Activated T-cell treated with anti-CD3 and anti-CD28 coated beads, Interleukin-2, amount 50 U/mL, for 72 hours (primary cell): ENCODE data around the gene STRN3. TPM values are rescaled to one million over a fixed set of nuclear protein-coding genes. Genes with fewer than 3 reads are reported as not detected.

Experiments
- ATAC-seq, 2 donors: fragments of 150-1000 bp; cut with Tn5 transposase; replicated peaks in 1 of 2; 2 replicates each; pipeline ENCODE4 v1.10.0; 2021; ENCODE audit warnings: moderate library complexity in 2 of 2, mild to moderate bottlenecking in 1 of 2
- DNase-seq, 2 donors: peaks; one replicate each; pipeline ENCODE4 v3.0.0; 2021 to 2022; ENCODE audit warnings: mixed read lengths in 1 of 2
- H3K27ac Mint-ChIP-seq: one replicate; pipeline ENCODE4 v1.8.0; 2022; ENCODE audit warnings: mild to moderate bottlenecking, moderate library complexity, mixed read lengths
- H3K27me3 Mint-ChIP-seq: one replicate; pipeline ENCODE4 v1.8.0; 2022; ENCODE audit warnings: low read depth, mixed read lengths
- H3K36me3 Mint-ChIP-seq, 2 donors: one replicate each; pipeline ENCODE4 v1.8.0; 2022; ENCODE audit warnings: mixed read lengths in 2 of 2, mild to moderate bottlenecking in 1 of 2; ENCODE audit not compliant: insufficient read depth in 2 of 2
- H3K4me1 Mint-ChIP-seq: one replicate; pipeline ENCODE4 v1.8.0; 2022; ENCODE audit warnings: low read depth, mixed read lengths
- H3K4me3 Mint-ChIP-seq, 2 donors: one replicate each; pipeline ENCODE4 v1.8.0; 2022; ENCODE audit warnings: mild to moderate bottlenecking in 2 of 2, mixed read lengths in 2 of 2, moderate library complexity in 2 of 2
- H3K9me3 Mint-ChIP-seq, 2 donors: one replicate each; pipeline ENCODE4 v1.8.0; 2022; ENCODE audit warnings: mixed read lengths in 2 of 2
- total RNA-seq, 2 donors: library from RNA; stranded (reverse); gene quantifications; one replicate each; pipeline ENCODE4 v1.2.3, GENCODE V29; 2022

The STRN3 gene
- total RNA-seq, 2 donors from 2014 or later: 19.7 to 24.5 TPM

DNA sequence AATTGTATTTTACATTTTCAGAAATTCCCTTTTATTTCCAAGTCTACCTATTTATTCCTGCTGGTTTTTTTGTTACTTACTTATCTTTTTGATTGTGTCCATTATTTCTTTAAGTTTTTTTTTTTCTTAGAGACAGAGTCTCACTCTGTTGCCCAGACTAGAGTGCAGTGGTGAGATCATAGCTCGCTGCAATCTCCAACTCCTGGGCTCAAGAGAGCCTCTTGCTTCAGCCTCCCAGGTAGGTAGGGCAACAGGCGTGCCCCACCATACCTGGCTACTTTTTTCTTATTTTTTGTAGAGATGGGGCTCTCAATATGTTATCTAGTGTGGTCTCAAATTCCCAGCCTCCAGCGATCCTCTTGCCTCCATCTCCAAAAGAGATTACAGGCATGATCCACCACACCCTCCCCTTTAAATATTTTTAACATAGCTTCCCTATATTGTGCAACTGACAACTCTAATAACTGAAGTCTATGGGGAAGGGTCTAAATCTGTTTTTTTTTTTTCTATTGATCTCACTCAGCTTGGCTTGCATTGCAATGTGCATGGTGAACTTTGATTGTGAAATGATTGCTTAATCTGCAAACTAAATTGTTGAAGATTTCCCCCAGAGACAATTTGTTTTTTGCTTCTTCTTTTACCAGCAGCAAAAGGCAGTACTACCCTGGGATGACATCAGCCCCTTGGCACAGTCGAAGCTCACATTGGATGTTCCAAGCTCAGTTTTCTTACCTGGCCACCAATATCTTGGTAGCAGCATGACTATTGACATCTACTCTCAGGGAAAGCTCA is 177.5 kb downstream of the STRN3 start:
- H3K4me3 Mint-ChIP-seq: no peak overlapping the region
- H3K27me3 Mint-ChIP-seq: peaks cover 57% of the 10 kb centered on the region
- H3K27ac Mint-ChIP-seq: no peak overlapping the region
- H3K36me3 Mint-ChIP-seq: no peaks in the 10 kb centered on the region
- DNase-seq: no peak
- H3K4me1 Mint-ChIP-seq: peaks cover 5% of the 10 kb centered on the region
- no peaks in the 10 kb centered on the region for H3K9me3 Mint-ChIP-seq
- no peak for ATAC-seq

Other genes with a start within 250 kb of the STRN3 start
- 1 to 10 TPM; 1.6 to 2.3 TPM for gene COCH, start 151.8 kb downstream of the STRN3 start, total RNA-seq
- 1 to 10 TPM; 6.3 to 8.6 TPM for gene AP4S1, start 730 bp downstream of the STRN3 start, total RNA-seq
- gene HECTD1, start 181.4 kb upstream of the STRN3 start, total RNA-seq: 100 to 1,000 TPM; 115 to 124 TPM